ENCODE measurements around the gene SLC22A17.
"Not testable (repeated sequence)": the region's sequence is repeated elsewhere in the genome, so short reads cannot be mapped to it uniquely, and the experiment has no call there.

The SLC22A17 gene

GRCh38 chr14:23352506-23353432 is at the start of gene SLC22A17:
SLC22A17 (minus strand) TSS chr14:23352887.
- DNase-seq = peak; percentile 56

GRCh38 chr14:23401291-23401690 is 48.6 kb upstream of the SLC22A17 start:
- no peak for DNase-seq

GRCh38 chr14:23400496-23401149 is 47.9 kb upstream of the SLC22A17 start:
- not testable (repeated sequence) for DNase-seq

- DNase-seq = no peak
Observed at GRCh38 chr14:23399591-23399990, 46.9 kb upstream of the SLC22A17 start.

- DNase-seq = no peak
Observed at GRCh38 chr14:23399136-23399535, 46.4 kb upstream of the SLC22A17 start.

GRCh38 chr14:23398348-23398747 is 45.7 kb upstream of the SLC22A17 start:
- no peak for DNase-seq

GRCh38 chr14:23396781-23397407 is 44.2 kb upstream of the SLC22A17 start:
- no peak for DNase-seq

GRCh38 chr14:23396126-23396525 is 43.4 kb upstream of the SLC22A17 start:
- no peak for DNase-seq

- DNase-seq = no peak
Observed at GRCh38 chr14:23392613-23393012, 39.9 kb upstream of the SLC22A17 start.

- not testable (repeated sequence) for DNase-seq
Observed at GRCh38 chr14:23389871-23390270, 37.2 kb upstream of the SLC22A17 start.

- DNase-seq = no peak
Observed at GRCh38 chr14:23389396-23389795, 36.7 kb upstream of the SLC22A17 start.

GRCh38 chr14:23388996-23389395 is 36.3 kb upstream of the SLC22A17 start:
- no peak for DNase-seq

GRCh38 chr14:23387916-23388882 is 35.5 kb upstream of the SLC22A17 start:
- DNase-seq = no peak

- DNase-seq = no peak
Observed at GRCh38 chr14:23386999-23387398, 34.3 kb upstream of the SLC22A17 start.

- not testable (repeated sequence) for DNase-seq
Observed at GRCh38 chr14:23386266-23386657, 33.6 kb upstream of the SLC22A17 start.

GRCh38 chr14:23385642-23386265 is 33.1 kb upstream of the SLC22A17 start:
- DNase-seq = no peak

- no peak for DNase-seq
Observed at GRCh38 chr14:23385244-23385641, 32.6 kb upstream of the SLC22A17 start.

GRCh38 chr14:23384364-23385080 is 31.8 kb upstream of the SLC22A17 start:
- DNase-seq = no peak

GRCh38 chr14:23382731-23383440 is 30.2 kb upstream of the SLC22A17 start:
- DNase-seq = no peak

- DNase-seq = no peak
Observed at GRCh38 chr14:23382276-23382675, 29.6 kb upstream of the SLC22A17 start.

- no peak for DNase-seq
Observed at GRCh38 chr14:23381871-23382270, 29.2 kb upstream of the SLC22A17 start.

Measured in stimulated activated CD4-positive, alpha-beta T cell treated with anti-CD3 and anti-CD28 coated beads, Interleukin-4, amount 100 ng/mL, for 24 hours (primary cell).